K562 (cell line): Measurements from ENCODE around the gene RUNX1. TPM values are rescaled to one million over a fixed set of nuclear protein-coding genes. Genes with fewer than 3 reads are reported as not detected.

Experiments used
- ATF7 ChIP-seq: fragments of 450-650 bp; IDR thresholded peaks from 2 replicates; pipeline ENCODE4 v1.7.1; 2014; ENCODE audit warnings: mild to moderate bottlenecking, moderate library complexity
- CBX3 ChIP-seq, 2 experiments: IDR thresholded peaks; 1 replicate in 1 of 2; 2 replicates in 1 of 2; pipeline ENCODE4 v1.6.1; 2012; ENCODE audit warnings: inconsistent platforms in 2 of 2, low read length in 2 of 2, borderline replicate concordance in 1 of 2, control low read depth in 1 of 2
- CEBPZ ChIP-seq: fragments of 150-350 bp; IDR thresholded peaks from 2 replicates; pipeline ENCODE4 v1.6.1; 2014; ENCODE audit warnings: low read depth, mild to moderate bottlenecking, low read length, borderline replicate concordance
- DIDO1 ChIP-seq: fragments of 450-650 bp; IDR thresholded peaks from 2 replicates; pipeline ENCODE4 v1.6.1; 2016; ENCODE audit warnings: low read depth, missing biosample characterization, missing genetic modification characterization
- FIP1L1 ChIP-seq: fragments of 200-400 bp; formaldehyde crosslinking; IDR thresholded peaks from 2 replicates; pipeline ENCODE4 v1.6.1; 2018; ENCODE audit warnings: mild to moderate bottlenecking, low read depth, low read length; ENCODE audit not compliant: poor library complexity, severe bottlenecking
- MYC ChIP-seq, 2 experiments: fragments of 250-450 bp in 1 of 2; sonication (Bioruptor Pico) in 1 of 2; IDR thresholded peaks; 2 replicates each; pipeline versions ENCODE4 v1.5.1 to v1.6.1; 2012 to 2021; ENCODE audit warnings: low read depth in 2 of 2, borderline replicate concordance in 1 of 2, improper control_type of control experiment in 1 of 2, low read length in 1 of 2, mild to moderate bottlenecking in 1 of 2, moderate library complexity in 1 of 2
- NBN ChIP-seq: fragments of 450-650 bp; IDR thresholded peaks from 2 replicates; pipeline ENCODE4 v1.6.1; 2016; ENCODE audit warnings: low read depth, mild to moderate bottlenecking
- PATZ1 ChIP-seq: fragments of 250-450 bp; sonication (Bioruptor Pico); IDR thresholded peaks from 2 replicates; pipeline ENCODE4 v1.5.0; 2020; ENCODE audit warnings: mild to moderate bottlenecking, borderline replicate concordance
- SMARCC2 ChIP-seq: fragments of 450-650 bp; IDR thresholded peaks from 2 replicates; pipeline ENCODE4 v1.6.1; 2017; ENCODE audit warnings: antibody characterized with exemption, moderate library complexity, mild to moderate bottlenecking, low read depth
- SNRNP70 ChIP-seq: fragments of 200-400 bp; formaldehyde crosslinking; optimal IDR thresholded peaks from 2 replicates; pipeline ENCODE3; 2017; ENCODE audit warnings: low read depth, low read length
- SP1 ChIP-seq: sonication (generic); formaldehyde crosslinking; IDR thresholded peaks from 2 replicates; pipeline ENCODE4 v1.8.1; 2022; ENCODE audit warnings: mild to moderate bottlenecking, missing genetic modification reagents
- ZBTB49 ChIP-seq: sonication (generic); formaldehyde crosslinking; IDR thresholded peaks from 2 replicates; pipeline ENCODE4 v1.8.0; 2022; ENCODE audit warnings: missing genetic modification reagents, mild to moderate bottlenecking, borderline replicate concordance
- ZFP30 ChIP-seq: fragments of 250-450 bp; sonication (Bioruptor Pico); IDR thresholded peaks from 2 replicates; pipeline ENCODE4 v1.8.0; 2022; ENCODE audit warnings: moderate library complexity, mild to moderate bottlenecking, inconsistent platforms, borderline replicate concordance
- ZNF408 ChIP-seq: fragments of 250-450 bp; sonication (Bioruptor Pico); IDR thresholded peaks from 2 replicates; pipeline ENCODE4 v1.4.0; 2020; ENCODE audit warnings: low read depth, mild to moderate bottlenecking, moderate library complexity
- ZNF512 ChIP-seq: IDR thresholded peaks from 2 replicates; pipeline ENCODE4 v1.6.1; 2016; ENCODE audit warnings: missing genetic modification characterization, missing compliant biosample characterization
- ZNF778 ChIP-seq: fragments of 450-650 bp; formaldehyde crosslinking; IDR thresholded peaks from 2 replicates; pipeline ENCODE4 v1.4.0; 2020; ENCODE audit warnings: mild to moderate bottlenecking, moderate library complexity
- polyA plus RNA-seq, 8 experiments: library from polyadenylated mRNA; depleted of rRNA in 4 of 8; stranded (reverse) in 5 of 8; unstranded in 3 of 8; fragments of >200 nt; fragmentation: Nextera tagmentation in 2 of 8; fragmentation: Illumina TruSeq in 1 of 8; extraction: Ambion mirVana in 2 of 8; extraction: Trizol in 1 of 8; gene quantifications; 2 replicates each; pipeline versions ENCODE4 v1.2.1 to v1.2.3, GENCODE V29; 2011 to 2014; ENCODE audit warnings: inconsistent platforms in 1 of 8, missing spikeins in 1 of 8
- total RNA-seq, 7 experiments: library from RNA; depleted of rRNA in 6 of 7; stranded (reverse); fragments of >200 nt in 6 of 7; fragmentation: Illumina TruSeq in 2 of 7; extraction: Trizol in 2 of 7; gene quantifications; 2 replicates each; pipeline versions ENCODE4 v1.2.1 to v1.2.3, GENCODE V29; 2011 to 2021; ENCODE audit warnings: low replicate concordance in 1 of 7

RUNX1 gene
- total and polyA plus RNA-seq, 9 of the 15 experiments (the other 6 are each of a cell fraction or from before 2014, with no cell fraction given) = 2.2 to 68.6 (median 17.8) TPM

- TF ChIP-seq PATZ1 (CRISPR knock-in tag) (no peak), SNRNP70 (no peak), CBX3 (IDR thresholded peaks at IDR 0.05; ENCODE audit: borderline replicate concordance in 1 of 2, low read length in 2 of 2) (no peak), ZNF512 (tag) (no peak), ZNF408 (no peak), ZFP30 (no peak), SMARCC2 (no peak), NBN (no peak), ZNF778 (CRISPR knock-in tag) (no peak), ZBTB49 (CRISPR knock-in tag) (no peak), ATF7 (no peak), SP1 (no peak), MYC (IDR thresholded peaks at IDR 0.05; ENCODE audit: low read depth, low read length) (0 out of 2 replicates have a peak, but pooled peaks have one; percentile 37), MYC (CRISPR knock-in tag; IDR thresholded peaks at IDR 0.05; ENCODE audit: borderline replicate concordance, low read depth) (no peak), CEBPZ (no peak), DIDO1 (tag) (no peak), FIP1L1 (no peak)
Measured at GRCh38 chr21:35053356-35054096, 4.4 kb upstream of the RUNX1 start (continued).
